ENCODE results near the gene SUPT6H. TPM values are rescaled to one million over a fixed set of nuclear protein-coding genes. Genes with fewer than 3 reads are reported as not detected.

SUPT6H gene
- total and polyA plus RNA-seq, 8 donors = 16.9 to 135 (median 47.3) TPM

DNA sequence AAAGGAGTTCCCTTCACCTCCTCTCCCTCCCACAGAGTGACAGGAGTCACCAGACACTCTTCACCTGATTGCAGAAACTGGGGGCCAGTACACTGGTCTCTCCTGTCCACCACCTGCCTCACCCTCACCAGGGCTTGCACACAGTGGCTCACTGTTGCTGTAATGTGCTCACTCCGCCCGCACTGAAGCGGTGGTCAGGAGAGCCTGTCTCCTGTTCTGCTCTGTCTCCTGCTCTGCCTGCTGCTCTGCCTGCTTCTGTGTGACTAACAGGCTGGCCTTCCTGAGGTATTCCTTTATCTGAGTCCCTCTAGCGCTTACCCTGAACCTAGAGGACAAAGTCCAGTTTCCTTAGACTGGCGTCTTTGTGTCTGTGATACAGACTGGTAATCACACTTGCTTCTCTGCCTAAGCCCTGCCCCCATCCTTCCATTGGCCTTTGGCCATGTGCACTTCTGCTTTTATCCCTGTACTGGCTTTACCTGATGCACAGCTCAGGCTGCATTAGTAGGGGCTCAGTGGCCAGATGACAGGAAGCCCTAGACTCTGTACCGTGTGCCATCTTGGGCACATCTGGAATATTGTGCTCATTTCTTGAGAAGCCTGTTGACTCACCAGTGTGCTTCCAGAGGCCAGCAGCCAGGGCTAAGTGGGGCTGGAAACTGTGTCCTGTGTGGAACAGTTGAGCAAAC, 36.4 kb downstream of the SUPT6H start:
- H3K4me1 ChIP-seq = peaks cover 7 to 40% (median 20%) of the 10 kb centered on the region in 4 donors
- intact Hi-C loops (cut with DNase I; ENCODE audit: low total_unique reads) = no loop called here
- TF ChIP-seq, protein P1, sequence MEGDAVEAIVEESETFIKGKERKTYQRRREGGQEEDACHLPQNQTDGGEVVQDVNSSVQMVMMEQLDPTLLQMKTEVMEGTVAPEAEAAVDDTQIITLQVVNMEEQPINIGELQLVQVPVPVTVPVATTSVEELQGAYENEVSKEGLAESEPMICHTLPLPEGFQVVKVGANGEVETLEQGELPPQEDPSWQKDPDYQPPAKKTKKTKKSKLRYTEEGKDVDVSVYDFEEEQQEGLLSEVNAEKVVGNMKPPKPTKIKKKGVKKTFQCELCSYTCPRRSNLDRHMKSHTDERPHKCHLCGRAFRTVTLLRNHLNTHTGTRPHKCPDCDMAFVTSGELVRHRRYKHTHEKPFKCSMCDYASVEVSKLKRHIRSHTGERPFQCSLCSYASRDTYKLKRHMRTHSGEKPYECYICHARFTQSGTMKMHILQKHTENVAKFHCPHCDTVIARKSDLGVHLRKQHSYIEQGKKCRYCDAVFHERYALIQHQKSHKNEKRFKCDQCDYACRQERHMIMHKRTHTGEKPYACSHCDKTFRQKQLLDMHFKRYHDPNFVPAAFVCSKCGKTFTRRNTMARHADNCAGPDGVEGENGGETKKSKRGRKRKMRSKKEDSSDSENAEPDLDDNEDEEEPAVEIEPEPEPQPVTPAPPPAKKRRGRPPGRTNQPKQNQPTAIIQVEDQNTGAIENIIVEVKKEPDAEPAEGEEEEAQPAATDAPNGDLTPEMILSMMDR (IDR thresholded peaks at IDR 0.05) = no peak
- no peak for TF ChIP-seq POLR2A (IDR thresholded peaks at IDR 0.05)
- TF ChIP-seq POLR2AphosphoS5 (IDR thresholded peaks at IDR 0.05) = peak in 2 of 3 donors; percentile 81
- peak overlapping the region; percentile 55 to 81 (median 66) for H3K27ac ChIP-seq
- WGBS, 5 donors = 35 to 62% (median 45%) methylated on average over 6 of the region's 6 CpGs
- no peaks in the 10 kb centered on the region for H3K9me3 ChIP-seq
- no peak overlapping the region for H3K4me3 ChIP-seq
- no peaks in the 10 kb centered on the region for H3K27me3 ChIP-seq
- H3K36me3 ChIP-seq = peaks cover 97 to 100% (median 100%) of the 10 kb centered on the region in 4 donors
- DNase-seq = peak; percentile 76 to 86

DNA sequence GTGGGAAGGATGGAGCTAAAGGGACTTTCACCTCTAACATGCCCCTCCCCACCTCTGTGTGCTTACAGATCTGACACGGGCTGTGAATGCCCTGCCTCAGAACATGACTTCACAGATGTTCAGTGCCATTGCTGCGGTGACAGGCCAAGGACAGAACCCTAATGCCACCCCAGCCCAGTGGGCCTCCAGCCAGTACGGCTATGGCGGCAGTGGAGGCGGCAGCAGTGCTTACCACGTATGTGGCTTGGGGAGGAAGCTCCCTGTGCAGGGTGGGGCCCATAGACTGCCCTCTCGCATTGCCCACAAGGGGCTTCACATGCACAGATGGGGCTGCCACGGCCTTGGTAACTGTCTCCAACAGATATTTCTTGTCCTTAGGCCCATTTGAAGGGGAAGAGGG, 38.3 kb downstream of the SUPT6H start:
- Histone ChIP-seq H3K9me3 (no peaks in the 10 kb centered on the region), H3K27ac (no peak overlapping the region), H3K4me1 (peaks cover 7 to 40% (median 20%) of the 10 kb centered on the region in 4 donors), H3K27me3 (no peaks in the 10 kb centered on the region), H3K36me3 (peaks cover 80 to 100% (median 98%) of the 10 kb centered on the region in 4 donors), H3K4me3 (no peak overlapping the region)
- no peak for DNase-seq
- WGBS, 5 donors = 84 to 89% (median 87%) methylated on average over 3 to 8 of the region's 8 CpGs
- no peak for TF ChIP-seq EP300 (IDR thresholded peaks at IDR 0.05)
- intact Hi-C loops (cut with DNase I; ENCODE audit: low total_unique reads) = no loop called here

DNA sequence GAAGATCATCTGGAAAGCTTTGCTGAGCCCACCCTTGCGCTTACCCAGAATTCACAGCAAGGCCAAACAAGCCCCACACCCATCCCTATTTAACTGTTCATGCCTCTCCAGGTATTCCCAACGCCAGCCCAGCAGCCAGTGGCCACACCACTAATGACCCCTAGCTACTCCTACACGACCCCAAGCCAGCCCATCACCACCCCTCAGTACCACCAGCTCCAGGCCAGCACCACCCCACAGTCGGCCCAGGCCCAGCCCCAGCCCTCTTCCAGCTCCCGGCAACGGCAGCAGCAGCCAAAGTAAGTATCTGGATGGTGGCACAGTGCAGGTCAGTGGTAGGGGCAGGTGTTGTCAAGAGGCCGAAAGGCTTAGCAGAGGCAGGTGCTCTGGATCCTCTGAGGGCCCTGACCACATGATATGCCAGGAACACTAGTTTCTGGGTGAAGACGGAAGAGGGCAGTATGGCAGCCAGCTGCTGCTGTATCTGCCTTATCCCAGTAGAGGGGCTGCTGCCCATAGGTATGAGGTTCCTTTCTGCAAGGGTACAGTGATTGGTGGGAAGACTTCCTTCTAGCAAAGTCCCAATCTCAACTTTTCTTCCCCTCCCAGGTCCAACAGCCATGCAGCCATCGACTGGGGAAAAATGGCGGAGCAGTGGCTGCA, 39.0 kb downstream of the SUPT6H start:
- Histone ChIP-seq H3K27ac (no peak overlapping the region), H3K4me3 (no peak overlapping the region), H3K4me1 (peaks cover 7 to 40% (median 20%) of the 10 kb centered on the region in 4 donors), H3K36me3 (peaks cover 74 to 100% (median 98%) of the 10 kb centered on the region in 4 donors), H3K27me3 (no peaks in the 10 kb centered on the region), H3K9me3 (no peaks in the 10 kb centered on the region)
- DNase-seq = no peak
- 90 to 94% (median 92%) methylated on average over 9 to 10 of the region's 10 CpGs for WGBS, 5 donors
- intact Hi-C loops (cut with DNase I; ENCODE audit: low total_unique reads) = no loop called here
- TF ChIP-seq EP300 (IDR thresholded peaks at IDR 0.05) = no peak
- TF ChIP-seq, protein P1 (IDR thresholded peaks at IDR 0.05) = no peak
- no peak for TF ChIP-seq POLR2AphosphoS5 (IDR thresholded peaks at IDR 0.05)
- no peak for TF ChIP-seq POLR2A (IDR thresholded peaks at IDR 0.05)

DNA sequence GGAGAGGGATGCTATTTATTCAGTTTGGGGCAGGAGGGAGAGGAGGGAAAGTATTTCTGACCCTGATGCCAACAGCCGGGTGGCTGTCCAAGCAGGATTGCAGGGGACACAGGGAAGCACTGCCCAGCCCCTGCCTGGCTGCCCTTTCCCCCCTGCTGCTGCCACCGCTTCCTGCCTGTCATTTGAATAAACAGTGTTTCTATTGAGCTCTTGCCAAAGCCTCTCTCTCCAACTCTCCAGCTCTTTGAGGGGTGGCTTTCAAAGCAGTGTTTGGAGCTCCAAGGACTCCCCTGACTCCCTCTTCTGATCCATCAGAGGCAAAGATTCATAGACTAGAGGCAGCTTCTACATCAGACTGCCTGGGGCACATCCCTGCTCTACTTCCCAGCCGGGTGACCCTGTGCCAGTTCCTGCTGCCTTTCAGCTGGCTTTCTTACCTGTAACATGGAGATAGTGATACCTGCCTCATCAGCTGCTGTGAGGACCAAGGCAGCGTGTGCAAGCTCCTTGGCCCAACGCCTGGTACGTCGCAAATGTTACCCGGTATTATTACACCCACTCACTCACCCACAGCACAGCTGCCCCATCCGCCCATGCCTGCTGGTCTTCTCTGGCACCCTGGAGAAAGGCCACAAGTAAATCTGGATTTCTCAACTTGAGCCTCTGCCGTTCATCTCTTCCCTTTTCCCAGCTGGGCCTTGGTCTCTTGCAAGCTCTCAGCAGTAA, 40.2 kb downstream of the SUPT6H start:
- Histone ChIP-seq H3K4me1 (peaks cover 7 to 32% (median 20%) of the 10 kb centered on the region in 4 donors), H3K9me3 (no peaks in the 10 kb centered on the region), H3K4me3 (no peak overlapping the region), H3K27me3 (no peaks in the 10 kb centered on the region), H3K27ac (no peak overlapping the region), H3K36me3 (peaks cover 61 to 91% (median 87%) of the 10 kb centered on the region in 4 donors)
- TF ChIP-seq, protein P1 (IDR thresholded peaks at IDR 0.05) = no peak
- TF ChIP-seq POLR2AphosphoS5 (IDR thresholded peaks at IDR 0.05) = no peak
- TF ChIP-seq POLR2A (IDR thresholded peaks at IDR 0.05) = no peak
- TF ChIP-seq EP300 (IDR thresholded peaks at IDR 0.05) = no peak
- intact Hi-C loops (cut with DNase I; ENCODE audit: low total_unique reads) = no loop called here
- 57 to 71% (median 66%) methylated on average over 10 of the region's 10 CpGs for WGBS, 5 donors
- DNase-seq = no peak

All from stomach (tissue), 9 donors.